KOPT-K1 (cell line): ENCODE results near the gene ANKRD1.

Experiments
- H3K27ac ChIP-seq: fragments of 200-600 bp; sonication (generic); 2 replicates; pipeline ENCODE4 v1.5.1; 2016; ENCODE audit warnings: antibody characterized with exemption, mild to moderate bottlenecking, low read depth, low read length; ENCODE audit not compliant: poor library complexity, severe bottlenecking
- H3K36me3 ChIP-seq: fragments of 200-600 bp; sonication (generic); 2 replicates; pipeline ENCODE4 v1.5.1; 2017; ENCODE audit warnings: antibody characterized with exemption, mild to moderate bottlenecking, low read length, moderate library complexity; ENCODE audit not compliant: insufficient read depth
- H3K9me3 ChIP-seq: fragments of 200-600 bp; sonication (generic); 2 replicates; pipeline ENCODE4 v1.5.1; 2017; ENCODE audit warnings: antibody characterized with exemption, low read length, mild to moderate bottlenecking; ENCODE audit not compliant: insufficient read depth, poor library complexity, severe bottlenecking

Gene ANKRD1

DNA sequence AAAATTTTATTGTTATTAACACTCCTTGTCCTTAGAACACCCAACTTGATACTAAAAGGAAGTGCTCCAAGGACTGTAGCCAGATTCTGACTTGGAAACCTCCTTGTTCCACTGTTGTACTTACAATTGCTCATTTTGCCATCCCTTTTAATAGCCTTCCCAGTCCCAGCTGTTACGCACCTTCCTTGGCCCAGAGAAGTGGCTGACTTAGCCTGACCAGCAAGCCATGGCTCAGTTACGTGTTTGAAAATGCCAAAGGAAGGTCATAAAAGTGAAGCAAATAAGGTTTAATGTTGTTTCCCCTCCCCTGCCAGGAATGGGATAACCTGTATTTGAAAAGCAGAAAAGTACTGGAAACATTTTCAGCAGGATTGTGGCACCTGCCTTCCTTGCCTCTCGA, 3.7 kb upstream of the ANKRD1 start:
- H3K27ac ChIP-seq: no peak overlapping the region
- no peaks in the 10 kb centered on the region for H3K36me3 ChIP-seq
- no peaks in the 10 kb centered on the region for H3K9me3 ChIP-seq

DNA sequence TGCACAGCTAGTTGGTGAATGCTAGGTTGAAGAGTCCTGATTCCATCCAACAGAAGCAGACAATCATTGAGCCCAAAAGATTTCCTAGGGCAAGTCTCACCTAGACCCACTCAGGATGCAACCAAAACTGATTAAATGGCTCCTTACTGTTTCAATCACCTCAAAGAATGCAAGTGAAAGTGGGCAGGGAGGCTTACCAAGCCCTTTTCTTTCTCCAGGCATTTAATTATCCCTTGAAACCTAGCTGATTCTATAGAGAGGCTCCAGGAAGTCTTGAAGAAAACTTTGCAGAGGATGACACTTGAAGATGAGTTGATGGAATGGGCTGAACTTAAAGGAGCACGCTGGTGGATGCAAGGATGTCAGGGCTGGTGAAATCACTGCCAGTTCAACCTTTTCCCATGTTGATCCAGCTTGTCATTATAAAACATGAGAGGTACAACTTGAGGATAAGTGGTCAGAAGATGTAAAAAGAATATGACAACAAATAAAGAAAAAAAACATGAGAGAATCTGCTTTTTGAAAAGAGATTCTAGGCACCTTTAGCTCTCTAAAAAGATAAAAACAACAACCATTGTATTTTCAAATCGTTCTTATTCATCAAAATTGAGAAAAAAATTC, 2.3 kb upstream of the ANKRD1 start:
- no peaks in the 10 kb centered on the region for H3K36me3 ChIP-seq
- no peak overlapping the region for H3K27ac ChIP-seq
- no peaks in the 10 kb centered on the region for H3K9me3 ChIP-seq

DNA sequence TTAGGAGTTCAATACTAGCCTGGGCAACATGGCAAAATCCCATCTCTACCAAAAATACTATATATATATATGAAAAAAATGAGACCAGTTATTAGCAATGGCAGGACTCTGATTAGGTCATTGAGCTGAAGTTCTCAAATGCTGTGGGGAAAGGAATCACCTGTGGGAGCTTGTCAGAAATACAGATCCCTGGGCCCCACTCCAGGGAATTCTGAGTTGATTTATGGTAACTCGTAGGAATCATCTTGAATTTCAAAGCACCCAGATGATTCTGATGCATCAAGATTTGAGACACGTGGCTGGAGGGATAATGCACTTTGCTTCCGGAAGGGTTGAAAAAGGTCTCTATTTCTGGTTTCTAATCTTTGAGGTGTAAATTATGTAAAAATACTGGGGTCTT, 1.0 kb upstream of the ANKRD1 start:
- Histone ChIP-seq H3K36me3 (no peaks in the 10 kb centered on the region), H3K9me3 (no peaks in the 10 kb centered on the region), H3K27ac (no peak overlapping the region)

DNA sequence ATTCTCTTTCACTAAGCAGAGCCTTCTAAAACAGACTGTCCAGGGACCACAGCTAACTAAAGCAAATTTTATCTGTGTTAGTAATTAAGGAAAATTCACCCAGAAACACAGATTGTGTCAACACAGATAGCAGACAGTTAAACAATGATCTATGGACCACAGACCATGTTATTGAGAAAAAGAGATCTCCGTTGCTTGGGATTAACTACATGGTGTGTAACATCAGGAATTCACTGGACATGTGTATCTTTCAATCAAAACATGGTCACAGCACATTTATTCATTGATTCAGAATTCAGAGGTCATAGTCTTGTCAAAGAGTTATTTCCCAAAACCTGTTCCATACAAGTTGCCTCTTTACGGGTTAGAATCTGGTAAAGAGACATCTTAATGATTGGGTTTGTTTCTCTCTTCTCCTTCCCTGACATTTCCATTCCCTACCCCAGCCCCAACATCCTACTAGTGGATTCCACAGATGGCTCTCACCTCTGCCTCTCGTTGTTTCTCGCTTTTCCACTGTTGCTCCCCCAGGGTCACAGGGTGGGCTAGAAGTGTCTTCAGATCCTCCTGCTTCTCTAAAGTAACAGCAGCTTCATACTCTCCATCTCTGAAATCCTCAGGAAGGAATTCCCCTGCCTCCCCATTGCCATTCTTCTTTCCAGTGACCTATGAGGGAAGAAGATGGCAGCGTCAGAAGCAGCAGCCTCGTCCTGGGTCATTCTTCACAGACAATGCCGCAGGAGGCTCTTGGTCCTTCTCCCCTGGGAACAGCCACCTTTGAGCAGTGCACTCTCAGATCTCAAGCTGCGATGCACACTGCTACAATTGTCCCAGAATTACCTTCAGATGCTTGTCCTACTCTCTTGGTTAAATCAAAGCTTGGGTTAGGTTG, 958 bp downstream of the ANKRD1 start:
- Histone ChIP-seq H3K36me3 (no peaks in the 10 kb centered on the region), H3K9me3 (no peaks in the 10 kb centered on the region), H3K27ac (no peak overlapping the region)

DNA sequence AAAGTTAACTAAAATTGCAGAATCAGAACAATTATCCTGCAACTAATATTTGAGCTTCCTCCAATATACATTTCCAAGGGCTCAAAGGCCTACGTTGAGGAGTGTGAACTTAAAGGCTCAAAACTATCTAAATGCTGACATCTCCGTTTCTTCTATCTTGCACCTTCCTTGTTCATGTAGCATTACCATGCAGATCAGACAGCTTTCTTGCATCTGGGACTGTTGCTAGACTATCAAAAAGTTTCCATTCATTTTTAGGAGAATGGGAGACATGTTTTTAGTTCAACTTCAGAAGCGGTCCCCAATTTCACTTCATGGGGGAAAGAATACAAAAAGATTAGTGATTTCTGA, 2.9 kb downstream of the ANKRD1 start:
- no peak overlapping the region for H3K27ac ChIP-seq
- no peaks in the 10 kb centered on the region for H3K36me3 ChIP-seq
- H3K9me3 ChIP-seq: no peaks in the 10 kb centered on the region

DNA sequence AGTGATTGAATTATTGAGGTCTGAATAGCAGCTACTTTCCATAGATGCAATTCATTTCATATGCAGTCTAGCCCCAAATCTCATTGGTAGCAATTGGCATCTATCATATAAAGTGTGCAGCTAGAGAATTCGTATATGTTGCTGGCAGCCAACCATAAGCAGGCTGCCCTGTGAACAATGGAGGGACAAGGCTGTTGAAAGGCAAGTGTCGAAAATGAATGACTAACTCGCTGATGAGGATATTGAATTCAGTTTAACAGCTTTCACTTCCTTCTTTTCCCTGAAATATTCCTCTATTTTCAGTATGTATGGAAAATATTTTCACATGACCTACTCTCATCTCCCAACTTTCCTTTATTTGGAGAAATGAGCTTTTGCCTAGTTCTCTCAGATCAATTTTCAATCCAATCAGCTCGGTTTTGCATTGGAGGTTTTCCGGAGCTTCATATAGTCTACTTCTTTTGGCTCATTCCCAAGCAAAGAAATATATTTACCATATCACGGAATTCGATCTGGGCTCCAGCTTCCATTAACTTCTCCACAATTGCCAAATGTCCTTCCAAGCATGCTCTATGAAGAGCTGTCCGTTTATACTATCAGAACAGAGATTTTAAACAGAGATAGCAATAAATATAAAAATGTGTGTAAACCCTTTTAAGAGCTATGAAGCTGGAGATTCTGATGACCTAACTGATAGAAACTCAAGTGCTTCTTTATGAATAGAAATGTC, 3.5 kb downstream of the ANKRD1 start:
- Histone ChIP-seq H3K27ac (no peak overlapping the region), H3K36me3 (no peaks in the 10 kb centered on the region), H3K9me3 (no peaks in the 10 kb centered on the region)

DNA sequence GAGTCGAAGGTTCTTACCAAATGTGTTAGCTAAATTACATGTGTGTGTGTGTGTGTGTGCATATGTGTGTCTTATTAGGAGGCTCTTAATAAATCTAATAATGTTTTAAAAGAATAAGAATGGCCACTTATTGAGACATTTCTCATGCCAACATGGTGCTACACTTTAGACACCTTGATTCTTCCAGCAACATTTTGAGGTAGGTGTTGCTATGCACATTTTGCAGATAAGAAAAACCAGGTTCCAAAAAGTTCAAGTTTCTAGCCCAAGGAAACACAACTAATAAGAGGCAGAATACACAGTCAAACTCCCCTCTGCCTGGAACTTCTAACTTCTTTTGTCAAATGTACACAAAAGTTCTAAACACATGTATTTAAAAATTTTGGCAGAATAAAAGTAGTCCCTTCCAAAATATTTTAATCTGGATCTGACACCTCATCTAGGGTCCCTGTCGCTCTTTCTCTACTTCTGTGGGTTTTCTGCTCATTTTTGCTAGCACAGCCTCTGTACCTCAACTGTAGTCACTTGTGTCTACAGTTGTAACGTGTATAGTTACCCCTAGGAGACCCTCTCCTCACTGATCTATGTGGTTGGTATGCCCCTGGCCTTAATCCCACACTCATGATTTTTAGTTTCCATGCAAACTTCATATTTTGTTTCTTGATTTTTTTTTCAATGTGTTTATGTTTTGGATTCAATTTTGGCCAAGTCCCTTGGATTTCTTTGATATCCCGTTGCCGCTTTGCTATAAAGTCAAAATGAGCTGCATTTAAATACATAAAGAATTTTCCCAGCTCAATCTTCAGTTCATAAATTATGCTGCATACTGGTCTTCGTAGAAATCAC, 4.3 kb downstream of the ANKRD1 start:
- Histone ChIP-seq H3K36me3 (no peaks in the 10 kb centered on the region), H3K27ac (peak overlapping the region; percentile 13), H3K9me3 (no peaks in the 10 kb centered on the region)

DNA sequence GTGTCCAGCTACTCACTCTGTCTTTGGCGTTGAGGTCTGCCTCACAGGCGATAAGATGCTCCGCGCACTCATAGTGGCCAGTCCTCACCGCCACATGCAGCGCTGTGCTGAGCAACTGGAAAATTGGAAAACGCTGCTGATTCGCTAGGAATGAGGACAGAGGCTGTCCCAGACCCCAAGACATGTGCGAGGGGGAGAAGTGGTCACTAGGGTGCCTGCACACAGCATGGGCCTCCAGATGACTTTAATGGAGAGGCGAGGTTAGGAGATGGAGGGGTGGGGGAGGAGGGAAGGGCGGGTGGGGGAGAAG, 5.2 kb downstream of the ANKRD1 start:
- H3K9me3 ChIP-seq: no peaks in the 10 kb centered on the region
- H3K27ac ChIP-seq: no peak overlapping the region
- no peaks in the 10 kb centered on the region for H3K36me3 ChIP-seq

DNA sequence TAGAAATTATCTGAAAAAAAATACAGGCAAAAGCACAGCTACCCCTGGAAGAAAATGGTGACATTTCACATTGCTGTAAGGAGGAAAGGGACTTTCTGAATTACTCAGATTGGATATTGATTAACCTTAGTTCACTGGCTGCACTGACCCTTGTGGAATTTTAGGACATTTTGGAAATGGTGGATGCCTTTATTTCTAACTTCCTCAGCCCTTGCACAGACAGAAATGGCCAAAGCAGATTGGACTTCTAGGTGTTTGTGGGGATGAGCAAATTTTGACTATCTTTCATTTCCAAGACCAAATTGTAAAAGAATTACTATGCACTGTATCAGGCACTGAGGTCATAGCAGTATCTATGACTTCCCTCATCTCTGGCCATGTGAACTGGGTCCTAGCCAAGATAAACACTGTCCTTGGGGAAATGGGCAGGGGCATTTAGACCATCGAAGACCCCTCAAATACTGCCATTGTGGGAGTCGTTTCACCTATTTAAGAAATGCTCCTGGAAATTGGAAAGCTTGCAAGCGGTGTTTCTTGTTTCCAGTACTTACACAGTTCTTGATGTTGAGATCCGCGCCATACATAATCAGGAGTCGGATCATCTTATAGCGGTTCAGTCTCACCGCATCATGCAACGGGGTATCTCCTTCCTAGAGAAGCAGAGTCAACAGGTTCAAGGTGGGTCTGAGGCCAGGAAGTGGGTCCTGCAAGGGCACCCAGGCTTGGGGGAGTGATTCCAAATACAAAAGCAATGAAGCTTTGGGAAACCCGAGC, 5.7 kb downstream of the ANKRD1 start:
- H3K27ac ChIP-seq: peak overlapping the region; percentile 75

DNA sequence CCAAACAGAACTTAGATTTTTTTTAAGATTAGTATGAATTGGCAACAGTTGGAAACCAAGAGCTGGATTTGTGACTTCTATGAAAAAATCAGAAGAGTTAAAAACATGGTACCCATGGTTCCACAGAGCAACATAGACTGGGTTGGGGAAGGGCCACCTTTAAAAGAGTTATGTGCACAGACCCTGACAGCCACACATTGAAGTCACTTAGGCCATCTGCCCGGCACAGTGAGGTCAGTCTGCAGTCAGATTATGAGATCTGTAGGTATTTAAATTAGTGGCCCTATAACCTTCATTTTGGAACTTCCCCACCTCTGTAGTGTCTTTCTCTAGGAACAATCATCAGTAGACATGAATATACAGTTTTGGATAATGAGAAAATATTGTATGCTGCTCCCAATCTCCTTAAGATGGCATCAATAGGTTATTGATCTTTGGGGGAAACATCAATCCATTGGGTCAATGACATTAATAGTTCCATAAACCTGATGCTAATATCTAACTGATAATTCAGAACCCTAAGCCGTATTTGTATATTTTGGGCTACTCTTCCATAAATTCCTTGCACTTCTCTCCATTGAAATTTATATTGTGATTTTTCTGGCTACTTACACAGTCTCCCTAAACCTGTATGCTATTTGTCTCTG, 7.0 kb downstream of the ANKRD1 start:
- Histone ChIP-seq H3K9me3 (no peaks in the 10 kb centered on the region), H3K27ac (peak overlapping the region; percentile 75), H3K36me3 (no peaks in the 10 kb centered on the region)

More for the DNA sequence above, 5.7 kb downstream of the ANKRD1 start:
- Histone ChIP-seq H3K36me3 (no peaks in the 10 kb centered on the region), H3K9me3 (no peaks in the 10 kb centered on the region)

DNA sequence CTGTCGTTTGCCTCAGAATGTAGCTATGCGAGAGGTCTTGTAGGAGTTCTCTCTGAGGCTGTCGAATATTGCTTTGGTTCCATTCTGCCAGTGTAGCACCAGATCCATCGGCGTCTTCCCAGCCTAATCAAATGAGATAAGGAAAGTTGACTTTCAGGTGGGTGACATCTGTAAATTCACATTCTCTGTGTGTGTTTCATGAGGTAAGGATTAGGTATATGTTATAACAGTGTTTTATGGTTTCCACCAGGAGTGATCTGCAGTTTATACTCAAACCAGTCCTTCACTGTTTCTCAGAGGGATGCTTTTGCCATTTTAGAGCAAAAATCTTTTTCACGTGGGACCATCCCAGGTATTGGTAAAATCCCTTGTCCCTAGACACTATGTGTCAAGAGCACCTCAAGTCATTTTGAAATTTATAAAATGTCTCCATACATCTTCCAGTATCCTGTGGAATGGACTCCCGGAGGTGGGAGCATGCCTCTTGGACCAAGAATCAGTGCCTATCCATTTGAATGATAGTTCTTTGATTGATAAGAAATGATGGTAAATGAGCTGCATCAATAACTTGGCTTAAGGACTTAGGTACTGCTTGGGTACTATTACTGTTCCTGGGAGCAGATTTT, 7.9 kb downstream of the ANKRD1 start:
- peak overlapping the region; percentile 75 for H3K27ac ChIP-seq
- H3K9me3 ChIP-seq: no peaks in the 10 kb centered on the region
- H3K36me3 ChIP-seq: no peaks in the 10 kb centered on the region; the same call in 1 of the 2 replicates

DNA sequence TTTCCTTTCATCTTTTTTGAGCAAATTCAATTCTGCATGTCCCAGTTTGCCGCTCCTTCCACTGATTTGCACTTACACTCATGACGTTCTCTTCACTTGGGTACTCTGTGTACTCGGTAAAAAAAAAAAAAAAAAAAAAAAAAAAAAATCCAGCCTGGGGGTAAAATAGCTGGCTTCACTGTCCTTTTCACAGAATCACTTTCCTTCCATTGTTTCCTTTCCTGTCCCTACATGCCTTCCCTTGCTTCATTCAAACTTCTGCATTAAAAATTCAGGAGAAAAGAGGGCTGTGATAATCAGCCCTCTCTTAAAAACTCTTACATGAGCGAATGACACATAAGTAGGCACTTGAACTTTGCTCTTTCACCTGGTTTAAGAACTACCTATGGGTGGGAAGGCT, 8.7 kb downstream of the ANKRD1 start:
- Histone ChIP-seq H3K36me3 (peaks cover 5% of the 10 kb centered on the region; the same call in 1 of the 2 replicates), H3K9me3 (no peaks in the 10 kb centered on the region), H3K27ac (peak overlapping the region; percentile 75)

DNA sequence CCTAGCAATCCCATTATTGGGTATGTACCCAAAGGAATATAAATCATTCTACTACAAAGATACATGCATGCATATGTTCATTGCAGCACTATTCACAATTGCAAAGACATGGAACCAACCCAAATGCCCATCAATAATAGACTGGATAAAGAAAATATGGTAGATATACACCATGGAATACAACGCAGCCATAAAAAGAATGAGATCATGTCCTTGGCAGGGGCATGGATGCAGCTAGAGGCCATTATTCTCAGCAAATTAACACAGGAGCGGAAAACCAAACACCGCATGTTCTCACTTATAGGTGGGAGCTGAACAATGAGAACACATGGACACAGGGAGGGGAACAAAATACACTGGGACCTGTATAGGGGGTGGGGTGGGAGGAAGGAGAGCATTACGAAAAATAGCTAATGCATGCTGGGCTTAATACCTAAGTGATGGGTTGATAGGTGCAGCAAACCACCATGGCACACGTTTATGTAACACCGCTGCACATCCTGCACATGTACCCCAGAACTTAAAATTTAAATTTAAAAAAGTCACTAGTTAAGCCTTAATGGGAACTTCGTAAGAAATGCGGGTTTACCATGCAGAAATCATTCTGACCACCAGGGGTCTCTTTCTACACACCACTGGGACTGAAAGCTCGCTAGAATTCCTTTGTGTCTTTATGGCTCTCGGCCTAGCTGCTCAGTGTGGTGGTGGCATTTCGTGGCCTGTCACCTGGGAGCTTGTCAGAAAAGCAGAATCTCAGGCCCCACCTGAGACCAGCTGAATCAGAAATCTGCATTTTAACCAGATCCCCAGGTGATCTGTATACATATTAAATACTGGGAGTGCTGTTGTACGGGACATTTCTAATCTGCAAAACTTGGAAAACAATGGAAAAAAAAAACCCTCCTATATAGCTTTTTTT, 9.5 kb downstream of the ANKRD1 start:
- peak overlapping the region; percentile 75 for H3K27ac ChIP-seq
- no peaks in the 10 kb centered on the region for H3K9me3 ChIP-seq
- peaks cover 7% of the 10 kb centered on the region; the same call in 1 of the 2 replicates for H3K36me3 ChIP-seq
